VCaP (cell line): ENCODE results near the gene ADGRB2.

Source experiments
- H3K27ac ChIP-seq: fragments of 450-650 bp; 2 replicates; pipeline ENCODE4 v1.5.1; 2017
- CTCF ChIP-seq: fragments of 450-650 bp; conservative IDR thresholded peaks from 2 replicates; pipeline ENCODE4 v1.5.1; 2017; ENCODE audit warnings: mild to moderate bottlenecking, moderate library complexity

Gene ADGRB2

GRCh38 chr1:31691951-31692350 lies 72.2 kb downstream of the ADGRB2 start:
- no peak overlapping the region for H3K27ac ChIP-seq
- no peak for TF ChIP-seq CTCF

GRCh38 chr1:31691446-31691845 lies 72.7 kb downstream of the ADGRB2 start:
- TF ChIP-seq CTCF, result no peak
- H3K27ac ChIP-seq, result no peak overlapping the region

- no peak overlapping the region for H3K27ac ChIP-seq
- TF ChIP-seq CTCF, result no peak
These were observed 73.2 kb downstream of the ADGRB2 start for GRCh38 chr1:31690921-31691320.

- no peak overlapping the region for H3K27ac ChIP-seq
- no peak for TF ChIP-seq CTCF
These were observed 74.3 kb downstream of the ADGRB2 start for GRCh38 chr1:31689854-31690253.

- H3K27ac ChIP-seq, result no peak overlapping the region
- no peak for TF ChIP-seq CTCF
These were observed 74.8 kb downstream of the ADGRB2 start for GRCh38 chr1:31689379-31689778.

- no peak overlapping the region for H3K27ac ChIP-seq
- TF ChIP-seq CTCF, result no peak
These were observed 75.8 kb downstream of the ADGRB2 start for GRCh38 chr1:31688233-31688918.

GRCh38 chr1:31687601-31688000 lies 76.5 kb downstream of the ADGRB2 start:
- TF ChIP-seq CTCF, result no peak
- no peak overlapping the region for H3K27ac ChIP-seq
